Fibroblast of the aortic adventitia (primary cell): ENCODE data around the gene DOCK9. TPM values are rescaled to one million over a fixed set of nuclear protein-coding genes. Genes with fewer than 3 reads are reported as not detected.
"Not testable (repeated sequence)": the region's sequence is repeated elsewhere in the genome, so short reads cannot be mapped to it uniquely, and the experiment has no call there.

Experiments used
- DNase-seq: peaks from one replicate; pipeline ENCODE4 v3.0.0-alpha.2; 2010; ENCODE audit warnings: low read depth
- H3K4me3 ChIP-seq: 2 replicates; pipeline ENCODE4 v1.5.1; 2011; ENCODE audit warnings: low read depth, mild to moderate bottlenecking, control low read depth, low read length, moderate library complexity
- CTCF ChIP-seq: IDR thresholded peaks from 2 replicates; pipeline ENCODE4 v1.5.1; 2011; ENCODE audit warnings: mild to moderate bottlenecking, low read length, control low read depth, inconsistent platforms; ENCODE audit not compliant: insufficient read depth
- total RNA-seq: library from RNA; depleted of rRNA; stranded (reverse); fragments of >200 nt; gene quantifications from 2 replicates; pipeline ENCODE4 v1.2.3, GENCODE V29; 2012; ENCODE audit warnings: low replicate concordance

Gene DOCK9
- total RNA-seq, 1 donor = 28.1 TPM

DNA sequence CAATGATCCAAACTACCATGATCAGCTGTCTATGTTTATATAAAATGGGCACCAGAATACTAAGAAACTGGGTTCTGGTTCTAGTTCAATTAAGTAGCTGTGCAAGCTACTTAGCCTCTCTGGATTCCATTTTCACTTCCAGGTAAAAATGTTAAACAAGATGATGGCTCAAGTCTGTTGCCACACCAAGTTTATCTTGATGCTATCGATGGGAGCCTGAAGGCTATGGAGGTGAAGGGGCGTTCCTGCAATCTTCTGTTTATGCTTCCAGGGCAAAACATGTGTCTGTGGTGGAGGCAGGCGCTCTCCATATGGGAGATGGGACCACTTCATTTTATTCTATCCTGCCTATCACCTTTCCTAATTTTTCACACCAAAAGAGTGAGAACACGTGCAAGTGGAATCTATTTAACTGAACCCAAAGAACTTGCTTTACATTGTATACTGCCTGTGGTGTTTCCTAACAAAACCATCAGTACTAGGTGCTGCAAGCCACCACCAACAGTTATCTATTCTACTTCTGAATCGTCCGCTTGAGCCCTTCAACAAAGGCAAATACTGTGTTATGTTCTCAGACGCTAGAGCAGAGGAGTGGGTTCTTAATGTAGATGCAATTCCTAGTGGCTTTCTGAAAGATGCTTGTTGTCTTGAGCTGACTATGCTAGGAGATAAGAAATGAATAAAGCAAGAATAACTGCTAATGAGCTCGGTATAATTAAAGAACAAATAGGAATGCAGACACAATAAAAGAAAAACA, 70.9 kb downstream of the DOCK9 start:
- no peak for DNase-seq
- TF ChIP-seq CTCF = no peak
- H3K4me3 ChIP-seq = no peak overlapping the region

- H3K4me3 ChIP-seq = no peak overlapping the region
- no peak for TF ChIP-seq CTCF
- DNase-seq = no peak
Measured at GRCh38 chr13:98905199-98905598, 72.7 kb downstream of the DOCK9 start.

GRCh38 chr13:98900442-98900841, 77.4 kb downstream of the DOCK9 start:
- no peak for DNase-seq
- no peak overlapping the region for H3K4me3 ChIP-seq
- TF ChIP-seq CTCF = no peak

DNA sequence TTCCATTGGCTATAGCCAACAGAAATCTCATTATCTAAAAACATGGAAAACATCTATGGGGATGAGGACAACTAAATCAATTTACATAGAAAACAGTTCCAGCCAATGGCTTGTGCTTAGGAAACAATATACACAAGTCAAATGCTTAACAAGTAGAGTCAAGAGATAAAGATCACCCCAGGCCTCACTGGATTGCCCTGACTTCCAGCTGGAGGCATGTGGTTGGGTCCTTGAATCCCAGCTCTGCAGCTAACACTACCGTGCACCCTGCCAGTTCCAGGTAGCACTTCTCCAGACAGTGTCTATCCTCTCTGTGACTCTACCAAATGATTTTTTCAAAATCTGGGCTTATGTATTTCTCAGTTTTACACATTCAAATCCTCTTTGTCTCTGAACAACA, 80.2 kb downstream of the DOCK9 start:
- DNase-seq = no peak
- H3K4me3 ChIP-seq = no peak overlapping the region
- no peak for TF ChIP-seq CTCF

- no peak for TF ChIP-seq CTCF
- H3K4me3 ChIP-seq = no peak overlapping the region
- no peak for DNase-seq
Measured at GRCh38 chr13:98896868-98897144, 81.1 kb downstream of the DOCK9 start.

- no peak for DNase-seq
- no peak overlapping the region for H3K4me3 ChIP-seq
- no peak for TF ChIP-seq CTCF
Measured at GRCh38 chr13:98896083-98896867, 81.6 kb downstream of the DOCK9 start.

DNA sequence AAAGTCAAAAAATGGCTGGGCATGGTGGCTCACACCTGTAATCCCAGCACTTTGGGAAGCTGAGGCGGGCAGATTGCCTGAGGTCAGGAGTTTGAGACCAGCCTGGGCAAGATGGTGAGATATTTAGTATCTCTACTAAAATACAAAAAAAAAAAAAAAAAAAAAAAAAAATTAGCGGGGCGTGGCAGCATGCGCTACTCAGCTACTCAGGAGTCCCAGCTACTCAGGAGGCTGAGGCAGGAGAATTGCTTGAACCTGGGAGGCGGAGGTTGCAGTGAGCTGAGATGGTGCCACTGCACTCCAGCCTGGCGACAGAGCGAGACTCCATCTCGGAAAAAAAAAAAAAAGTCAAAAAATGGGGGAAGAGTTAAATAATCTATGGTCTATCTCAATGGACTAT, 83.0 kb downstream of the DOCK9 start:
- not testable (repeated sequence) for H3K4me3 ChIP-seq, DNase-seq
